HG02884 (cell line): ENCODE data around the gene ADH4.
"Not testable (repeated sequence)": the region's sequence is repeated elsewhere in the genome, so short reads cannot be mapped to it uniquely, and the experiment has no call there.

Experiments
- ATAC-seq: cut with Tn5 transposase; IDR thresholded peaks from one replicate; pipeline ENCODE4 v1.9.1; 2021; ENCODE audit warnings: mild to moderate bottlenecking, moderate library complexity; ENCODE audit not compliant: unreplicated experiment

The ADH4 gene

GRCh38 chr4:99084595-99084994 is 59.5 kb downstream of the ADH4 start:
- ATAC-seq, result no peak

GRCh38 chr4:99082192-99082591 is 61.9 kb downstream of the ADH4 start:
- ATAC-seq, result no peak

GRCh38 chr4:99080869-99081268 is 63.2 kb downstream of the ADH4 start:
- ATAC-seq, result not testable (repeated sequence)

- ATAC-seq, result no peak
Observed at GRCh38 chr4:99079625-99080295, 64.3 kb downstream of the ADH4 start.

GRCh38 chr4:99078931-99079624 is 65.0 kb downstream of the ADH4 start:
- no peak for ATAC-seq

GRCh38 chr4:99078336-99078735 is 65.8 kb downstream of the ADH4 start:
- ATAC-seq, result no peak

- no peak for ATAC-seq
Observed at GRCh38 chr4:99077177-99077576, 66.9 kb downstream of the ADH4 start.

GRCh38 chr4:99076292-99076976 is 67.7 kb downstream of the ADH4 start:
- ATAC-seq, result no peak

GRCh38 chr4:99074816-99075215 is 69.3 kb downstream of the ADH4 start:
- no peak for ATAC-seq
